Small intestine (tissue), 7 donors: ENCODE measurements around the gene ANKFN1. TPM values are rescaled to one million over a fixed set of nuclear protein-coding genes. Genes with fewer than 3 reads are reported as not detected.

Source experiments
- DNase-seq, 2 donors: peaks; one replicate each; pipeline versions ENCODE4 v3.0.0 to v3.0.0-alpha.2; 2013
- FAIRE-seq: peaks from 2 replicates; lab custom pipeline; 2012; peaks lifted over from hg19 to GRCh38; lab: Jason Lieb, UNC
- H3K27ac ChIP-seq, 3 donors: one replicate each; pipeline ENCODE4 v1.5.1; 2013; ENCODE audit warnings: low read length in 2 of 3, mild to moderate bottlenecking in 2 of 3, control low read depth in 1 of 3, inconsistent platforms in 1 of 3, low read depth in 1 of 3, moderate library complexity in 1 of 3
- H3K27me3 ChIP-seq, 3 donors: one replicate each; pipeline ENCODE4 v1.6.1; 2013; ENCODE audit warnings: low read length in 3 of 3, inconsistent platforms in 1 of 3; ENCODE audit not compliant: control insufficient read depth in 3 of 3, insufficient read depth in 3 of 3
- H3K36me3 ChIP-seq, 3 donors: one replicate each; pipeline ENCODE4 v1.6.1; 2013; ENCODE audit warnings: low read length in 3 of 3, inconsistent platforms in 1 of 3, low read depth in 1 of 3, mild to moderate bottlenecking in 1 of 3, moderate library complexity in 1 of 3; ENCODE audit not compliant: control insufficient read depth in 3 of 3, insufficient read depth in 2 of 3
- H3K4me1 ChIP-seq, 3 donors: one replicate each; pipeline ENCODE4 v1.6.1; 2013; ENCODE audit warnings: low read length in 2 of 3, inconsistent platforms in 1 of 3, low read depth in 1 of 3, mild to moderate bottlenecking in 1 of 3, moderate library complexity in 1 of 3; ENCODE audit not compliant: control insufficient read depth in 3 of 3, insufficient read depth in 2 of 3
- H3K4me3 ChIP-seq, 3 donors: one replicate each; pipeline ENCODE4 v1.5.1; 2013; ENCODE audit warnings: low read length in 3 of 3, control low read depth in 1 of 3, inconsistent platforms in 1 of 3, low read depth in 1 of 3, mild to moderate bottlenecking in 1 of 3, moderate library complexity in 1 of 3
- H3K9me3 ChIP-seq, 2 donors: one replicate each; pipeline ENCODE4 v1.6.1; 2013; ENCODE audit warnings: low read depth in 1 of 2, low read length in 1 of 2; ENCODE audit not compliant: control insufficient read depth in 2 of 2, insufficient read depth in 1 of 2
- WGBS, 3 donors: extraction: QIAGEN DNeasy Blood & Tissue Kit; methylation state at CpG; one replicate each; pipeline ENCODE4 v1.1.7; 2013; 5-methylcytosine and 5-hydroxymethylcytosine counted together
- polyA plus RNA-seq, 4 donors: library from polyadenylated mRNA; stranded (reverse) in 3 of 4; unstranded in 1 of 4; fragments of 200-250 nt in 3 of 4; fragments of 120-200 nt in 1 of 4; gene quantifications; one replicate each; pipeline versions ENCODE4 v1.2.1 to v1.2.3, GENCODE V29; 2013
- donor health status: healthy with polysubstance abuse.
- donor health status: control.
- donor health status: control.
- donor health status: Bipolar disorder and iron deficiency.
- donor health status: healthy.

Gene ANKFN1
- polyA plus RNA-seq, 4 donors: 0.07 to 0.38 TPM; not detected in 2

DNA sequence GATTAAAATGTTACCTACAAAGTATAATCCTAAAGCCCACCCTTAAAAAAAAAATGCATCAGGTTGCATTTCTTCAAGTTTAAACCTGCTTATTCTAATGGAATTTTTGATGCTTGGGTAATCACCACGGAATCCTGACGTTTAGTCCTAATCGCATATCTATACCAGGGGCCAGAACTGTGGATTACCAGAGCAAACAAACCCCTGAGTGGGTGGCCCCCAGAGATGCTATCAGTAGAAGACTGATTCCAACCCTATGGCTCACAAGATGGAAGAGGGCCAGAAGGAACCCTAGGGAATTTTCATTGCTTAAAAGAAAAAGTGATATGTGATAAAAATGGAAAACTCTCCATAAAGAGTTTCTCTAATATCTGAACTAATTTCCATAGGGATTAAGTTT lies 288.0 kb downstream of the ANKFN1 start:
- FAIRE-seq (no peak), DNase-seq (no peak)
- no peaks in the 10 kb centered on the region for H3K4me1 ChIP-seq
- H3K36me3 ChIP-seq: no peaks in the 10 kb centered on the region
- H3K4me3 ChIP-seq: no peak overlapping the region
- 24 to 44% (median 34%) methylated on average over 3 of the region's 3 CpGs for WGBS, 3 donors
- H3K27me3 ChIP-seq: no peaks in the 10 kb centered on the region
- H3K9me3 ChIP-seq: no peaks in the 10 kb centered on the region
- no peak overlapping the region for H3K27ac ChIP-seq

DNA sequence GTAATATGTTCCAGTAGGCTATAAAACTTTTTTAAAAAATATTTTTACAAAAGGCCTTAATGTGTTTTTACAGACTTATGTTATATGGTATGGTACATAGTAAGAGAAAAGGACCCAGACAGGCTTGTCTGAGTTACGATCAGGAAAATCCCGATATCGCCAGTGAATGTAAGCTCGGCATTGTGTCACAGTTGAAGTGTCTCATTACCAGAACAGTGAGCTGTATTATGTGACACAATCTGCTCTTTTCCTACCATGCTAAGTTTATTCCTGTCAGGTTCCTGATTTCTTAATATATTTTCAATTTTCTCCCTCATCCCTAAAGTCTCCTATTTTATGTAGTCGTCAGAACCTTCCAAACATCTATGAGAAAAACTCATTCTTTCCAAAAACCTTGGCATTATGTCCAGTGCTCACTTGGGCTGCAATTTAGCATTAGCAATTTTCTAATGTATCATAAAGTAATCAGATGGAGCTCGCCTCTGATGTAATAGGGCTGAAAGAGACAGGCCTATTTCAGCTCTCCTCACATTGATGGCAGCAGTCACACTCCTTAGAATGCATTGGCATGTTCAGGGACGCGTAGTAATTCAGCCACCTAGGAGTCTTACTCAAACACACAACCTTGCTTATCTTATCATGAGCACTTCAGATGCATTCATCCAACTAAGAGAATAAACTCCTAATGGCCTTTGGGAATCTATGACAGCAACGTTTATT lies 292.6 kb downstream of the ANKFN1 start:
- no peaks in the 10 kb centered on the region for H3K36me3 ChIP-seq
- no peaks in the 10 kb centered on the region for H3K4me1 ChIP-seq
- no peaks in the 10 kb centered on the region for H3K27me3 ChIP-seq
- no peaks in the 10 kb centered on the region for H3K9me3 ChIP-seq
- no peak for FAIRE-seq
- DNase-seq: no peak
- H3K27ac ChIP-seq: no peak overlapping the region
- no peak overlapping the region for H3K4me3 ChIP-seq
- WGBS, 3 donors: 64 to 81% (median 68%) methylated on average over 9 of the region's 9 CpGs

DNA sequence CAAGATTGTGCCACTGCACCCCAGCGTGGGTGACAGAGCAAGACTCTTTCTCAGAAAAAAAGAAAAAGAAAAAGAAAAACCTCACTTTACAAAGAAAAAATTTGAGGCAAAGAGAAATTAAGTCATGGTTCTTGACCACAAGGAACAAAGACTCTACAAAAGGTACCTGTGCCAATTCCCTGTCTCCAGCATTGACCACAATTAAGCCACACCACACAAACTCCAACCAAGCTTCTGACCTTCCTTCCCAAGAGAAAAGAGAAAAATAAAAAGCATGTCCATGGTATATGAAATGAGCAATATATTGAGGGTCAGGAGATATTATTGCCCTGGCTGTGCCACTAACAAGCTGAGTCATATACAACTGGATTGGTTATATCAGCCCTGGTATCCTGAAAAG lies 293.9 kb downstream of the ANKFN1 start:
- H3K4me1 ChIP-seq: no peaks in the 10 kb centered on the region
- 75 to 89% (median 79%) methylated on average over 1 of the region's 1 CpG for WGBS, 3 donors
- no peak for FAIRE-seq

DNA sequence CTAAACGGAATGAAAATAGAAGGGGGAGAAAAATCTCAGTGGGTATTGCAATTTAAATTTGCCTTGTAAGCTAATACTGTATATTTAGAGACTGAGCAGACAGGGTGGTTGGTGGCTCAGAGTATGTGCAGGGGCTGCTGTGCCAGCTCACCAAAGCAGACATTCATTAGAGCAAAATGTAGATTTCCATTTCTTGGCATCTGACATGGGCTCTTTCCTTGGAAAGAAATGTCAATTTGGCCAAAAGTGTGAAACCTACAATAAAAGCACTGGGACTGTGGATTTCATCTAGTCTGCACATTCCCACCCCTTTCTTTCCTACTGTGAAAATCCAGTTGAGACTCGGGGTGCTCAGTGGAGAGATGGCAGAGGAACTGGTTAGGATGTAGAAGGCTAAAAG lies 295.1 kb downstream of the ANKFN1 start:
- Histone ChIP-seq H3K9me3 (no peaks in the 10 kb centered on the region), H3K27ac (no peak overlapping the region), H3K27me3 (no peaks in the 10 kb centered on the region), H3K4me3 (no peak overlapping the region), H3K4me1 (no peaks in the 10 kb centered on the region), H3K36me3 (no peaks in the 10 kb centered on the region)
- FAIRE-seq: no peak
- DNase-seq: no peak
- WGBS, 3 donors: 68 to 75% (median 74%) methylated on average over 2 of the region's 2 CpGs

More for the DNA sequence above, 293.9 kb downstream of the ANKFN1 start:
- no peaks in the 10 kb centered on the region for H3K9me3 ChIP-seq
- H3K27ac ChIP-seq: no peak overlapping the region
- no peak for DNase-seq
- no peaks in the 10 kb centered on the region for H3K27me3 ChIP-seq
- no peaks in the 10 kb centered on the region for H3K36me3 ChIP-seq
- H3K4me3 ChIP-seq: no peak overlapping the region

DNA sequence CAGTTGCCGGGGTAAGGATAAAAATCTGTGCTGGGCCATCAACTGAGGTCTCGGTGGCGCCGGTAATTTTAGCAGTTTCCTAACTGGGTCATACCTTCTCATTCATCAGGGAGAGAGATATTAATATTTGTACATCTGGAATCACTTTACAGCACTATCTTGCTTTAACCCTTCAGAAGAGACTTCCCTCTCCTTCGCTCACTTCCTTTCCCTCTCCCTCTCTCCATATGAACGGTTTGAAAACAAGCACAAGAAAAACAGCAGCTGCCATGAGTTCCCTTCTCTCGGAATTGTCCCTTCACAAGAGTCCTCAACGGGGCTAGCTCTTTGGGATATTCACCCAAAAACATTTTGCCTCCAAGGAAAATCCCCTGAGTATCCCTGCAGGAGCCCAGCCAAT lies 295.9 kb downstream of the ANKFN1 start:
- Histone ChIP-seq H3K9me3 (no peaks in the 10 kb centered on the region), H3K36me3 (no peaks in the 10 kb centered on the region), H3K27me3 (no peaks in the 10 kb centered on the region), H3K4me1 (no peaks in the 10 kb centered on the region), H3K27ac (no peak overlapping the region), H3K4me3 (no peak overlapping the region)
- DNase-seq (no peak), FAIRE-seq (no peak)
- WGBS, 3 donors: 72 to 77% (median 72%) methylated on average over 8 of the region's 8 CpGs

DNA sequence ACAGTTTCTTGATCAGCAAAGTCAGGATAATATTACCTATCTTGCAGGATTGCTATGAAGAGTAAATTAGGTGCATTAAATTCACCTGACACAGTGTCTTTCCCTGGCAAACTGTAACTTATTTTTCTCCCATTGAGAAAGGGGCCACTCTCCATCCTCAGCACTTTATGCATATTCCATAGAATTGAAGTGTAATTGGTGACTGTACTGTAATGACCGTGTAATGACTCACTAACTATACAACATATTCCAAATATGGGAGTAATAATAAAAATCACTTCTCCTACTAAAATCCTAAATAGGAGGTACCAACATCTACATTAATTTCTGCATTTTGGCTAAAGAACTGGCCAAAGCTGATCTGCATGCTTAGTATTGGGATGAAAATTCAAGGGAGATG lies 298.4 kb downstream of the ANKFN1 start:
- no peak for DNase-seq
- H3K27ac ChIP-seq: no peak overlapping the region
- H3K4me3 ChIP-seq: no peak overlapping the region
- H3K36me3 ChIP-seq: no peaks in the 10 kb centered on the region
- H3K4me1 ChIP-seq: no peaks in the 10 kb centered on the region
- no peaks in the 10 kb centered on the region for H3K9me3 ChIP-seq
- H3K27me3 ChIP-seq: no peaks in the 10 kb centered on the region
- FAIRE-seq: no peak
- 70 to 80% (median 74%) methylated on average over 1 of the region's 1 CpG for WGBS, 3 donors

DNA sequence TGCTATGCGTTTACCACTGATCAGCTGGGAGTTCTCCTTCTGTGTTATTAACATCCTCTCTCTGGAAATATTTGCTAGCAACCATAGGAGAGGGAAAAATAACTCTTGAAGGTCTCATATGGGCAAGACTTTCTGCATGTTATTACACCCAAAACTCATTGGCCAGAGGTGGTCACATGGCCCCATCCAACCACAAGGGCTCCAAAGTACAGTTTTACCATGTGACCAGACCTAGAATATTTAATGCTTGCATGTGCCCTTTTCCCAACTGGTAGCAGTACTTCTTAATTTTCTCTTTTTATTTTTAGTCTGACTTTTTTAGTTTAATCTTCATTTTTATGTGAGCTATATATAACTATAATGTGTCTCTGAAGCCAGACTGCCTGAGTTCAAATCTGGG lies 299.2 kb downstream of the ANKFN1 start:
- H3K27me3 ChIP-seq: no peaks in the 10 kb centered on the region
- H3K9me3 ChIP-seq: no peaks in the 10 kb centered on the region
- H3K4me3 ChIP-seq: no peak overlapping the region
- FAIRE-seq (no peak), DNase-seq (no peak)
- H3K4me1 ChIP-seq: no peaks in the 10 kb centered on the region
- WGBS, 3 donors: 65 to 76% (median 73%) methylated on average over 1 of the region's 1 CpG
- H3K36me3 ChIP-seq: no peaks in the 10 kb centered on the region
- H3K27ac ChIP-seq: no peak overlapping the region

DNA sequence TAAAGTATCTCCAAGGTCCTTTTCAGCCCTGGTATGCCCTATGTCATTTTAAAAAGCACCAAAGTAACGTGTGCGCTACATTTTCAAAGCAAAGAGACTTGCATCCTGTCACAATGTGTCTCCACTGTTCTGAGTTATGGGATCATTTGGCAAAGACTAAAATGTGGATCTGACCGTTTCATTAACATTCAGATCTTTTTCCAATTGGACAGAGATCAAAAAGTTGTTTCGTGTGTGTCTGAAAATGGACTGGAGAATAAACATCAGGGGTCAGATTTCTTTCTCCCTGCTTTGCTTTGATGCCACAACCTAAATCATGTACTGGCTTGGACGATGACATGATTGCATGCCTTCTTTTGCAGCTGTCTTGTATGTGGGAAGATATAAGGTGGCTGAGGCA lies 304.2 kb downstream of the ANKFN1 start:
- Histone ChIP-seq H3K36me3 (no peaks in the 10 kb centered on the region), H3K27ac (no peak overlapping the region), H3K27me3 (peaks cover 0 to 2% (median 0%) of the 10 kb centered on the region in 3 donors), H3K4me1 (no peaks in the 10 kb centered on the region), H3K4me3 (no peak overlapping the region), H3K9me3 (no peaks in the 10 kb centered on the region)
- FAIRE-seq (no peak), DNase-seq (no peak)
- WGBS, 3 donors: 54 to 66% (median 60%) methylated on average over 5 of the region's 5 CpGs

DNA sequence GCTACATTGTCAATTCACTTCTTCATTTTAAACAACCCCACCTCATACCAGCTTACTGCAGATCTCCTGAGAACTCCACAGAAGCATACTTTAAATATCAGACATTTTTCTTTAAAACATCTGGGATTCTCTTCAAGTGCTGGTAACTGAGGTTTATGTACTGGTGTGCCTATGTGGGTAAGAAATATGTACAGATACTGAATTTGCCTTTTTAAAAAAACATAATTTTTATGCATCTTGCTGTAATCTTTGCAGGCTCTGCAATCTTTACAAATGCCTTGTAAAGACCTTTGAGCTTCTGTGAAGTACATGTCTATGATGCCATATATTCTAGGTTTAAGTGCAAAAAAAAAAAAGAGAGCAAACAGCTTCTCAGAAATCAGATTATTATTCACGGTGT lies 312.6 kb downstream of the ANKFN1 start:
- H3K4me1 ChIP-seq: no peaks in the 10 kb centered on the region
- H3K9me3 ChIP-seq: no peaks in the 10 kb centered on the region
- WGBS, 3 donors: 71 to 82% (median 77%) methylated on average over 1 of the region's 1 CpG
- no peak overlapping the region for H3K4me3 ChIP-seq
- FAIRE-seq (no peak), DNase-seq (no peak)
- no peaks in the 10 kb centered on the region for H3K27me3 ChIP-seq
- no peaks in the 10 kb centered on the region for H3K36me3 ChIP-seq
- no peak overlapping the region for H3K27ac ChIP-seq
